OCI-LY3 (cell line): ENCODE results near the gene NQO2.

Source experiments
- H2AFZ ChIP-seq: fragments of 200-600, 300-600 bp; shearing (Covaris generic); 2 replicates; pipeline ENCODE4 v1.6.0; 2014; ENCODE audit warnings: antibody characterized with exemption, low read depth, low read length
- H3K27ac ChIP-seq: fragments of 200-600, 300-600 bp; sonication (generic); 2 replicates; pipeline ENCODE4 v1.5.1; 2014; ENCODE audit warnings: mild to moderate bottlenecking, low read length, moderate library complexity, mixed read lengths
- H3K27me3 ChIP-seq: fragments of 200-600, 300-600 bp; sonication (generic); 2 replicates; pipeline ENCODE4 v1.6.1; 2014; ENCODE audit warnings: low read depth, low read length, mixed read lengths
- H3K36me3 ChIP-seq: fragments of 200-600, 300-600 bp; sonication (generic); replicated peaks from 2 replicates; pipeline ENCODE3; 2014; ENCODE audit warnings: low read depth, low read length, mixed read lengths
- H3K4me1 ChIP-seq: fragments of 300-600, 200-600 bp; sonication (generic); 2 replicates; pipeline ENCODE4 v1.6.1; 2014; ENCODE audit warnings: low read length, mixed read lengths
- H3K4me2 ChIP-seq: fragments of 200-600, 300-600 bp; sonication (generic); 2 replicates; pipeline ENCODE4 v1.6.1; 2014; ENCODE audit warnings: low read length, mixed read lengths
- H3K4me3 ChIP-seq: fragments of 300-600, 200-600 bp; sonication (generic); 2 replicates; pipeline ENCODE4 v1.5.1; 2014; ENCODE audit warnings: antibody characterized with exemption, mild to moderate bottlenecking, low read length, moderate library complexity
- H3K79me2 ChIP-seq: fragments of 300-600, 200-600 bp; shearing (Covaris generic); 2 replicates; pipeline ENCODE4 v1.6.1; 2014; ENCODE audit warnings: mild to moderate bottlenecking, low read length, mixed read lengths
- H3K9ac ChIP-seq: fragments of 300-600, 200-600 bp; shearing (Covaris generic); 2 replicates; pipeline ENCODE4 v1.6.0; 2014; ENCODE audit warnings: mild to moderate bottlenecking, low read length, moderate library complexity
- H3K9me3 ChIP-seq: fragments of 200-600, 300-600 bp; shearing (Covaris generic); 2 replicates; pipeline ENCODE4 v1.6.1; 2014; ENCODE audit warnings: low read length, mixed read lengths; ENCODE audit not compliant: insufficient read depth
- H4K20me1 ChIP-seq: fragments of 200-600, 300-600 bp; sonication (generic); 2 replicates; pipeline ENCODE4 v1.6.1; 2016; ENCODE audit warnings: low read length, mixed read lengths; ENCODE audit not compliant: insufficient read depth
- EZH2phosphoT487 ChIP-seq: fragments of 200-600 bp; shearing (Covaris generic); IDR thresholded peaks from 2 replicates; pipeline ENCODE4 v1.6.1; 2018; ENCODE audit warnings: antibody characterized with exemption, mixed run types, low read depth
- TF ChIP-seq, protein P1 (sequence below): fragments of 200-600, 300-600 bp; sonication (generic); IDR thresholded peaks from 2 replicates; pipeline ENCODE4 v1.5.1; 2014; ENCODE audit warnings: antibody characterized with exemption, low read length, low read depth

NQO2 gene

DNA sequence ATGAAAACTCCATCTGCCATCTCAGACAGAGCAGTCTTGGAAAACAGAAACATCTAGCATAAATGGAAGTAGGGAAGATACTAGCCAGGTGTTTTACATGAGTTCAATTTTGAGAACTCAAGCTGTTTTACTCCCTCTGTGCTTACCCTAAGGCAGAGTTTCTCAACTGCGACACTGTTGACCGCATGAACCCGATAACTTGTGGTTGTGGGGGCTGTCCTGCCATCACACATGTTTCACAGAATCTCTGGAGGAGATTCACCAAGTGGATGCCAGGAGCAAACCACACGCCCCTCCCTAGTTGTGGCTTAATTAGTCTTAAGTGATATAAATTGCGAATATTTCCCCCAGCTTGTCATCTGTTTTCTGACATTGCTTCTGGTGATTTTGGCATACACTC lies 26.0 kb upstream of the NQO2 start:
- Histone ChIP-seq H3K9ac (no peak overlapping the region), H2AFZ (no peak overlapping the region), H4K20me1 (no peaks in the 10 kb centered on the region), H3K27me3 (peaks cover 3% of the 10 kb centered on the region; the same call in 1 of the 2 replicates), H3K79me2 (no peaks in the 10 kb centered on the region), H3K4me3 (no peak overlapping the region), H3K4me1 (peaks cover 9% of the 10 kb centered on the region), H3K9me3 (no peaks in the 10 kb centered on the region), H3K36me3 (no peaks in the 10 kb centered on the region), H3K27ac (no peak overlapping the region), H3K4me2 (no peak overlapping the region)
- TF ChIP-seq, protein P1, sequence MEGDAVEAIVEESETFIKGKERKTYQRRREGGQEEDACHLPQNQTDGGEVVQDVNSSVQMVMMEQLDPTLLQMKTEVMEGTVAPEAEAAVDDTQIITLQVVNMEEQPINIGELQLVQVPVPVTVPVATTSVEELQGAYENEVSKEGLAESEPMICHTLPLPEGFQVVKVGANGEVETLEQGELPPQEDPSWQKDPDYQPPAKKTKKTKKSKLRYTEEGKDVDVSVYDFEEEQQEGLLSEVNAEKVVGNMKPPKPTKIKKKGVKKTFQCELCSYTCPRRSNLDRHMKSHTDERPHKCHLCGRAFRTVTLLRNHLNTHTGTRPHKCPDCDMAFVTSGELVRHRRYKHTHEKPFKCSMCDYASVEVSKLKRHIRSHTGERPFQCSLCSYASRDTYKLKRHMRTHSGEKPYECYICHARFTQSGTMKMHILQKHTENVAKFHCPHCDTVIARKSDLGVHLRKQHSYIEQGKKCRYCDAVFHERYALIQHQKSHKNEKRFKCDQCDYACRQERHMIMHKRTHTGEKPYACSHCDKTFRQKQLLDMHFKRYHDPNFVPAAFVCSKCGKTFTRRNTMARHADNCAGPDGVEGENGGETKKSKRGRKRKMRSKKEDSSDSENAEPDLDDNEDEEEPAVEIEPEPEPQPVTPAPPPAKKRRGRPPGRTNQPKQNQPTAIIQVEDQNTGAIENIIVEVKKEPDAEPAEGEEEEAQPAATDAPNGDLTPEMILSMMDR = no peak
- no peak for TF ChIP-seq EZH2phosphoT487

DNA sequence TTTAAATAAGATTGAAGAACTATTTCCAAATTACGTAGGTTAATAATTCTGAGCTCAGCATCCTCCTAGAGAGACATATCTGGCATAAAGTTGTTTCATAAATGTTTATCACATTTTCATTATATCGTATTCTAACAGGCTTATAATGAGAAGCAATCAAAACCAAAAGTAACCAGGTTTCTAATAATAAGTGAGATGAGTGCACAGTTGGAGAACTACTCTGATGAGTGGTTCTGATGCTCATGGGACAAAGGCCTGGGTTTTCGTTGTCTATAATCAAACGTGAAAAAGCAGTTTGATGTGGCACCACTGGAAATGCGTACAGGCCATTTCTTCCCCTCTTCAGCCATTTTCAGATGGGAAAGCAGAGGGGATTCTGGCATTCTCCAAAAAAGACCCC lies 23.6 kb upstream of the NQO2 start:
- Histone ChIP-seq H3K4me1 (peaks cover 5% of the 10 kb centered on the region), H3K9ac (no peak overlapping the region), H3K4me2 (no peak overlapping the region), H3K36me3 (no peaks in the 10 kb centered on the region), H3K79me2 (no peaks in the 10 kb centered on the region), H3K9me3 (no peaks in the 10 kb centered on the region), H4K20me1 (no peaks in the 10 kb centered on the region), H3K27me3 (peaks cover 3% of the 10 kb centered on the region; the same call in 1 of the 2 replicates), H3K27ac (no peak overlapping the region), H2AFZ (no peak overlapping the region), H3K4me3 (no peak overlapping the region)
- TF ChIP-seq EZH2phosphoT487 = no peak
- TF ChIP-seq, protein P1 = no peak

DNA sequence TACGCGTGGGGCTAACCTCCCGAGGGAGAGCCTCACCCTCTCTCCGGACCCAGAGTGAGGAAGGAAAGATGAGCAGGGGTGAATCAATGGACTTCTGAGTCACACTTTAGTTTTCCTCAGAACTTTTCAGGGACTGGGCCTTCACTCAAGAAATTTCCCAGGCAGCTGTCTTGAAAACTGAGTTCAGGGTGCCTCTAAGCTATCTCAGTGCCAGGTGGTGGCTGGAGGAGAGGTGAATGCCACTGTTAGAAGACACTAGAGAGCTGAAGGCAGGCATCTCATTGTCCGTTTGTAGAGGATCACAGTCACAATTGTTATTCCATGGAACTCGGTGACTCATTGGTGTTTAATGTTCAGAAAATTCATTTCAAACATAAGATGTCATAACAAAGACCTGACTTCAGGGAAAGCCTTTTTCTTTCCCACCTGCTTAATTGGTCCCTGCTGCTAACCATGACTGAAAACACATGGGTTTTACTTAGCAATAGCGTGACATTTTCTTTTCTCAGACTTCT lies 23.1 kb upstream of the NQO2 start:
- peaks cover 3% of the 10 kb centered on the region; the same call in 1 of the 2 replicates for H3K27me3 ChIP-seq
- no peak overlapping the region for H3K27ac ChIP-seq
- no peaks in the 10 kb centered on the region for H3K36me3 ChIP-seq
- H3K79me2 ChIP-seq = no peaks in the 10 kb centered on the region
- no peaks in the 10 kb centered on the region for H4K20me1 ChIP-seq
- H3K4me3 ChIP-seq = no peak overlapping the region
- TF ChIP-seq EZH2phosphoT487 = no peak
- no peaks in the 10 kb centered on the region for H3K9me3 ChIP-seq
- no peak overlapping the region for H3K9ac ChIP-seq
- no peak overlapping the region for H2AFZ ChIP-seq
- no peak overlapping the region for H3K4me2 ChIP-seq
- peaks cover 5% of the 10 kb centered on the region for H3K4me1 ChIP-seq

DNA sequence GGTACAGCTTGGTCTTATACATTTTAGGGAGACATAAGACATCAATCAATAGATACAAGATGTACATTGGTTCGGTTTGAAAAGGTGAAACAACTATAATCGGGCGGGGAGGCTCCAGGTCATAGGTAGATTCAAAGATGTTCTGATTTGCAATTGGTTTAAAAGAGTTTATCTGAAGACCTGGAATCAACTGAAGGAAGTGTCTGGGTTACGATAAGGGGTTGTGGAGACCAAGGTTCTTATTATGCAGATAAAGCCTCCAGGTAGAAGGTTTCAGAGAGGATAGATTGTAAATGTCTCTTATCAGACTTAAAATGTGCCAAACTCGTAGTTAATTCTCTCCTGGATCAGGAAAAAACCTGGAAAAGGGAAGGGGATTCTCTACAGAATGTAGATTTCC lies 22.4 kb upstream of the NQO2 start:
- H3K27ac ChIP-seq = no peak overlapping the region
- no peak overlapping the region for H3K9ac ChIP-seq
- no peaks in the 10 kb centered on the region for H3K36me3 ChIP-seq
- H4K20me1 ChIP-seq = no peaks in the 10 kb centered on the region
- no peak overlapping the region for H3K4me2 ChIP-seq
- peaks cover 4% of the 10 kb centered on the region; the same call in 1 of the 2 replicates for H3K27me3 ChIP-seq
- no peak overlapping the region for H2AFZ ChIP-seq
- H3K79me2 ChIP-seq = no peaks in the 10 kb centered on the region
- no peaks in the 10 kb centered on the region for H3K9me3 ChIP-seq
- peaks cover 3% of the 10 kb centered on the region for H3K4me1 ChIP-seq
- no peak overlapping the region for H3K4me3 ChIP-seq
- TF ChIP-seq, protein P1 = no peak
- no peak for TF ChIP-seq EZH2phosphoT487
